HepG2 (cell line): Measurements from ENCODE around the gene CCT3. TPM values are rescaled to one million over a fixed set of nuclear protein-coding genes. Genes with fewer than 3 reads are reported as not detected.
A peak's percentile ranks its signal among the peaks of the same experiment; 100 is the strongest.

Source experiments
- ARNT ChIP-seq: fragments of 450-650 bp; IDR thresholded peaks from 2 replicates; pipeline ENCODE4 v1.6.1; 2017
- ARNTL ChIP-seq: sonication (generic); formaldehyde crosslinking; IDR thresholded peaks from 2 replicates; pipeline ENCODE4 v1.4.0; 2020; ENCODE audit warnings: mild to moderate bottlenecking, missing genetic modification reagents
- EEA1 ChIP-seq: sonication (generic); formaldehyde crosslinking; IDR thresholded peaks from 2 replicates; pipeline ENCODE4 v1.5.1; 2020; ENCODE audit warnings: mild to moderate bottlenecking, missing genetic modification reagents, borderline replicate concordance
- HBP1 ChIP-seq: IDR thresholded peaks from 2 replicates; pipeline ENCODE4 v1.6.1; 2016; ENCODE audit warnings: low read depth, control low read depth
- HDAC6 ChIP-seq: fragments of 200-600 bp; sonication (generic); IDR thresholded peaks from 2 replicates; pipeline ENCODE4 v1.7.0; 2017; ENCODE audit warnings: mild to moderate bottlenecking, antibody characterized with exemption, low read length, low read depth
- HOXA3 ChIP-seq: sonication (generic); formaldehyde crosslinking; IDR thresholded peaks from 2 replicates; pipeline ENCODE4 v1.5.0; 2020; ENCODE audit warnings: missing genetic modification reagents
- HOXA9 ChIP-seq: sonication (generic); formaldehyde crosslinking; IDR thresholded peaks from 2 replicates; pipeline ENCODE4 v1.8.1; 2022; ENCODE audit warnings: missing genetic modification reagents, mild to moderate bottlenecking, moderate library complexity, borderline replicate concordance
- ISL2 ChIP-seq: sonication (generic); formaldehyde crosslinking; IDR thresholded peaks from 2 replicates; pipeline ENCODE4 v1.5.0; 2020; ENCODE audit warnings: missing genetic modification reagents
- KDM2A ChIP-seq: sonication (generic); formaldehyde crosslinking; IDR thresholded peaks from 2 replicates; pipeline ENCODE4 v1.4.0; 2020; ENCODE audit warnings: low read depth, missing genetic modification reagents, borderline replicate concordance
- MIER2 ChIP-seq: IDR thresholded peaks from 2 replicates; pipeline ENCODE4 v1.6.1; 2016; ENCODE audit warnings: missing biosample characterization, missing genetic modification reagents
- NCOA2 ChIP-seq: sonication (generic); formaldehyde crosslinking; IDR thresholded peaks from 2 replicates; pipeline ENCODE4 v1.8.0; 2022; ENCODE audit warnings: inconsistent platforms
- NPAS2 ChIP-seq: sonication (generic); formaldehyde crosslinking; IDR thresholded peaks from 2 replicates; pipeline ENCODE4 v1.8.0; 2022; ENCODE audit warnings: mild to moderate bottlenecking, missing genetic modification reagents, borderline replicate concordance
- ONECUT2 ChIP-seq: sonication (generic); formaldehyde crosslinking; IDR thresholded peaks from 2 replicates; pipeline ENCODE4 v1.4.0; 2020; ENCODE audit warnings: missing genetic modification reagents
- POGZ ChIP-seq: sonication (generic); formaldehyde crosslinking; IDR thresholded peaks from 2 replicates; pipeline ENCODE4 v1.4.0; 2020; ENCODE audit warnings: mild to moderate bottlenecking, missing genetic modification reagents
- RARG ChIP-seq: sonication (generic); formaldehyde crosslinking; IDR thresholded peaks from 2 replicates; pipeline ENCODE4 v1.4.0; 2020; ENCODE audit warnings: low read depth, mild to moderate bottlenecking, missing genetic modification reagents
- REXO4 ChIP-seq: sonication (generic); formaldehyde crosslinking; IDR thresholded peaks from 2 replicates; pipeline ENCODE4 v1.8.0; 2022; ENCODE audit warnings: missing genetic modification reagents, mild to moderate bottlenecking, borderline replicate concordance
- RNF2 ChIP-seq: fragments of 450-650 bp; conservative IDR thresholded peaks from 2 replicates; pipeline ENCODE4 v1.6.1; 2016; ENCODE audit warnings: low read depth
- SYNCRIP ChIP-seq: fragments of 200-400 bp; formaldehyde crosslinking; IDR thresholded peaks from 2 replicates; pipeline ENCODE4 v1.6.1; 2018; ENCODE audit warnings: mild to moderate bottlenecking, low read depth, low read length; ENCODE audit not compliant: insufficient read depth
- TFDP2 ChIP-seq: sonication (generic); formaldehyde crosslinking; IDR thresholded peaks from 2 replicates; pipeline ENCODE4 v1.4.0; 2020; ENCODE audit warnings: missing genetic modification reagents
- ZFY ChIP-seq: sonication (generic); formaldehyde crosslinking; IDR thresholded peaks from 2 replicates; pipeline ENCODE4 v1.4.0; 2020; ENCODE audit warnings: missing genetic modification reagents
- ZNF234 ChIP-seq: sonication (generic); formaldehyde crosslinking; conservative IDR thresholded peaks from 2 replicates; pipeline ENCODE4 v1.5.1; 2020; ENCODE audit warnings: mild to moderate bottlenecking, missing genetic modification reagents
- ZNF292 ChIP-seq: sonication (generic); formaldehyde crosslinking; IDR thresholded peaks from 2 replicates; pipeline ENCODE4 v1.8.1; 2022; ENCODE audit warnings: mild to moderate bottlenecking, low read depth, missing genetic modification reagents, borderline replicate concordance
- ZNF510 ChIP-seq: sonication (generic); formaldehyde crosslinking; IDR thresholded peaks from 2 replicates; pipeline ENCODE4 v1.4.0; 2020; ENCODE audit warnings: low read depth, mild to moderate bottlenecking, missing genetic modification reagents
- ZSCAN12 ChIP-seq: sonication (generic); formaldehyde crosslinking; IDR thresholded peaks from 2 replicates; pipeline ENCODE4 v1.9.0; 2021; ENCODE audit warnings: mild to moderate bottlenecking, missing genetic modification reagents
- polyA plus RNA-seq, 8 experiments: library from polyadenylated mRNA; depleted of rRNA in 3 of 8; stranded (reverse) in 7 of 8; unstranded in 1 of 8; fragments of >200 nt; fragmentation: Illumina TruSeq in 4 of 8; extraction: Trizol in 4 of 8; gene quantifications; 2 replicates each; pipeline versions ENCODE4 v1.2.1 to v1.2.3, GENCODE V29; 2011 to 2016; ENCODE audit warnings: low read depth in 4 of 8, missing spikeins in 1 of 8, mixed read lengths in 1 of 8; ENCODE audit not compliant: insufficient read depth in 1 of 8
- total RNA-seq, 5 experiments: library from RNA; depleted of rRNA; stranded (reverse); fragments of >200 nt; fragmentation: Illumina TruSeq; extraction: Trizol; gene quantifications; 2 replicates each; pipeline ENCODE4 v1.2.3, GENCODE V29; 2016; ENCODE audit warnings: low read depth in 1 of 5
- TF ChIP-seq, protein P1 (sequence below): sonication (generic); formaldehyde crosslinking; IDR thresholded peaks from 2 replicates; pipeline ENCODE4 v1.9.0; 2022; ENCODE audit warnings: low read depth, missing genetic modification reagents
- TF ChIP-seq, protein P2 (sequence below): sonication (generic); formaldehyde crosslinking; IDR thresholded peaks from 2 replicates; pipeline ENCODE4 v1.5.1; 2020; ENCODE audit warnings: missing genetic modification reagents, mild to moderate bottlenecking, borderline replicate concordance

Gene CCT3
- total and polyA plus RNA-seq, 2 of the 13 experiments (the other 11 are each of a cell fraction or from before 2014, with no cell fraction given): 319 to 615 TPM

- TF ChIP-seq HOXA3 (CRISPR knock-in tag) (peak; percentile 99), MIER2 (CRISPR knock-in tag) (0 out of 2 replicates have a peak, but pooled peaks have one; percentile 25), ZNF510 (CRISPR knock-in tag) (no peak), ARNTL (CRISPR knock-in tag) (peak; percentile 48; the same call in 1 of the 2 replicates), ARNT (no peak), POGZ (CRISPR knock-in tag) (peak; percentile 92), ONECUT2 (0 out of 2 replicates have a peak, but pooled peaks have one; percentile 22), RARG (0 out of 2 replicates have a peak, but pooled peaks have one; percentile 67), HBP1 (CRISPR knock-in tag) (peak; percentile 95), KDM2A (CRISPR knock-in tag) (peak; percentile 98), EEA1 (CRISPR knock-in tag) (0 out of 2 replicates have a peak, but pooled peaks have one; percentile 79), REXO4 (CRISPR knock-in tag) (no peak), ZFY (peak; percentile 79), ZSCAN12 (CRISPR knock-in tag) (0 out of 2 replicates have a peak, but pooled peaks have one; percentile 46), ISL2 (CRISPR knock-in tag) (peak; percentile 69), ZNF234 (CRISPR knock-in tag) (no peak), SYNCRIP (no peak), NCOA2 (CRISPR knock-in tag) (peak; percentile 56), HOXA9 (CRISPR knock-in tag) (no peak), NPAS2 (CRISPR knock-in tag) (no peak), RNF2 (no peak), TFDP2 (CRISPR knock-in tag) (peak; percentile 93), ZNF292 (CRISPR knock-in tag) (peak; percentile 16; the same call in 1 of the 2 replicates), HDAC6 (no peak)
- TF ChIP-seq, protein P1, sequence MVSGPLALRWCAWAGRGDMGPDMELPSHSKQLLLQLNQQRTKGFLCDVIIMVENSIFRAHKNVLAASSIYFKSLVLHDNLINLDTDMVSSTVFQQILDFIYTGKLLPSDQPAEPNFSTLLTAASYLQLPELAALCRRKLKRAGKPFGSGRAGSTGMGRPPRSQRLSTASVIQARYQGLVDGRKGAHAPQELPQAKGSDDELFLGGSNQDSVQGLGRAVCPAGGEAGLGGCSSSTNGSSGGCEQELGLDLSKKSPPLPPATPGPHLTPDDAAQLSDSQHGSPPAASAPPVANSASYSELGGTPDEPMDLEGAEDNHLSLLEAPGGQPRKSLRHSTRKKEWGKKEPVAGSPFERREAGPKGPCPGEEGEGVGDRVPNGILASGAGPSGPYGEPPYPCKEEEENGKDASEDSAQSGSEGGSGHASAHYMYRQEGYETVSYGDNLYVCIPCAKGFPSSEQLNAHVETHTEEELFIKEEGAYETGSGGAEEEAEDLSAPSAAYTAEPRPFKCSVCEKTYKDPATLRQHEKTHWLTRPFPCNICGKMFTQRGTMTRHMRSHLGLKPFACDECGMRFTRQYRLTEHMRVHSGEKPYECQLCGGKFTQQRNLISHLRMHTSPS: no peak
- TF ChIP-seq, protein P2, sequence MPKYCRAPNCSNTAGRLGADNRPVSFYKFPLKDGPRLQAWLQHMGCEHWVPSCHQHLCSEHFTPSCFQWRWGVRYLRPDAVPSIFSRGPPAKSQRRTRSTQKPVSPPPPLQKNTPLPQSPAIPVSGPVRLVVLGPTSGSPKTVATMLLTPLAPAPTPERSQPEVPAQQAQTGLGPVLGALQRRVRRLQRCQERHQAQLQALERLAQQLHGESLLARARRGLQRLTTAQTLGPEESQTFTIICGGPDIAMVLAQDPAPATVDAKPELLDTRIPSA (CRISPR knock-in tag): peak; percentile 58; the same call in 1 of the 2 replicates
These were observed 55.4 kb downstream of the CCT3 start, which contains the start of gene SMG5 (continued) for GRCh38 chr1:156282479-156283222.
